Astrocyte (in vitro differentiated cells and primary cell): ENCODE measurements around the gene KRTAP4-1. TPM values are rescaled to one million over a fixed set of nuclear protein-coding genes. Genes with fewer than 3 reads are reported as not detected.

Source experiments
- DNase-seq: peaks from one replicate; pipeline ENCODE4 v3.0.0-alpha.2; 2010; ENCODE audit warnings: low read depth
- FAIRE-seq: peaks from 2 replicates; lab custom pipeline; 2011; peaks lifted over from hg19 to GRCh38; lab: Jason Lieb, UNC
- H2AFZ ChIP-seq: 2 replicates; pipeline ENCODE4 v1.6.0; 2012; ENCODE audit warnings: low read depth, low read length, inconsistent platforms
- H3K27ac ChIP-seq: 2 replicates; pipeline ENCODE4 v1.5.1; 2011; ENCODE audit warnings: low read depth, low read length, inconsistent platforms
- H3K27me3 ChIP-seq: 2 replicates; pipeline ENCODE4 v1.6.0; 2011; ENCODE audit warnings: low read length, inconsistent platforms; ENCODE audit not compliant: insufficient read depth
- H3K36me3 ChIP-seq: 2 replicates; pipeline ENCODE4 v1.5.1; 2011; ENCODE audit warnings: low read length, inconsistent platforms; ENCODE audit not compliant: insufficient read depth
- H3K4me1 ChIP-seq: 2 replicates; pipeline ENCODE4 v1.5.1; 2011; ENCODE audit warnings: low read length, inconsistent platforms; ENCODE audit not compliant: insufficient read depth
- H3K4me2 ChIP-seq: 2 replicates; pipeline ENCODE4 v1.6.0; 2012; ENCODE audit warnings: low read length, inconsistent platforms
- H3K4me3 ChIP-seq: 2 replicates; pipeline ENCODE4 v1.5.1; 2011; ENCODE audit warnings: low read depth, mild to moderate bottlenecking, low read length, inconsistent platforms; ENCODE audit not compliant: insufficient read depth
- H3K79me2 ChIP-seq: 2 replicates; pipeline ENCODE4 v1.6.0; 2012; ENCODE audit warnings: mild to moderate bottlenecking, low read length, inconsistent platforms; ENCODE audit not compliant: insufficient read depth
- H3K9ac ChIP-seq: 2 replicates; pipeline ENCODE4 v1.6.0; 2012; ENCODE audit warnings: mild to moderate bottlenecking, low read length, inconsistent platforms
- H3K9me3 ChIP-seq: 2 replicates; pipeline ENCODE4 v1.5.1; 2012; ENCODE audit warnings: low read depth, mild to moderate bottlenecking, low read length, inconsistent platforms; ENCODE audit not compliant: insufficient read depth
- H4K20me1 ChIP-seq: 2 replicates; pipeline ENCODE4 v1.6.0; 2012; ENCODE audit warnings: low read length, inconsistent platforms; ENCODE audit not compliant: insufficient read depth
- H3K27ac Mint-ChIP-seq: one replicate; pipeline ENCODE4 v1.8.0; 2021; ENCODE audit warnings: mild to moderate bottlenecking, mixed read lengths; ENCODE audit not compliant: unreplicated experiment
- H3K27me3 Mint-ChIP-seq: one replicate; pipeline ENCODE4 v1.8.0; 2021; ENCODE audit warnings: low read depth, mixed read lengths; ENCODE audit not compliant: unreplicated experiment
- H3K36me3 Mint-ChIP-seq: one replicate; pipeline ENCODE4 v1.8.0; 2021; ENCODE audit warnings: low read depth, mixed read lengths; ENCODE audit not compliant: unreplicated experiment
- H3K4me1 Mint-ChIP-seq: one replicate; pipeline ENCODE4 v1.8.0; 2021; ENCODE audit warnings: low read depth, mixed read lengths; ENCODE audit not compliant: unreplicated experiment
- H3K4me3 Mint-ChIP-seq: one replicate; pipeline ENCODE4 v1.8.0; 2021; ENCODE audit warnings: mild to moderate bottlenecking, moderate library complexity, mixed read lengths; ENCODE audit not compliant: unreplicated experiment
- H3K9me3 Mint-ChIP-seq: one replicate; pipeline ENCODE4 v1.8.0; 2021; ENCODE audit warnings: mild to moderate bottlenecking, mixed read lengths; ENCODE audit not compliant: unreplicated experiment
- CTCF ChIP-seq: IDR thresholded peaks from 2 replicates; pipeline ENCODE4 v1.5.1; 2011; ENCODE audit warnings: low read depth, mild to moderate bottlenecking, inconsistent platforms, low read length, moderate library complexity; ENCODE audit not compliant: insufficient read depth
- EZH2 ChIP-seq: IDR thresholded peaks from 2 replicates; pipeline ENCODE4 v1.6.1; 2012; ENCODE audit warnings: mild to moderate bottlenecking, low read length, inconsistent platforms; ENCODE audit not compliant: insufficient read depth
- total RNA-seq: library from RNA; stranded (reverse); gene quantifications from 2 replicates; pipeline ENCODE4 v1.2.1, GENCODE V29; 2021

Gene KRTAP4-1
- total RNA-seq, 1 donor from 2014 or later: not detected

DNA sequence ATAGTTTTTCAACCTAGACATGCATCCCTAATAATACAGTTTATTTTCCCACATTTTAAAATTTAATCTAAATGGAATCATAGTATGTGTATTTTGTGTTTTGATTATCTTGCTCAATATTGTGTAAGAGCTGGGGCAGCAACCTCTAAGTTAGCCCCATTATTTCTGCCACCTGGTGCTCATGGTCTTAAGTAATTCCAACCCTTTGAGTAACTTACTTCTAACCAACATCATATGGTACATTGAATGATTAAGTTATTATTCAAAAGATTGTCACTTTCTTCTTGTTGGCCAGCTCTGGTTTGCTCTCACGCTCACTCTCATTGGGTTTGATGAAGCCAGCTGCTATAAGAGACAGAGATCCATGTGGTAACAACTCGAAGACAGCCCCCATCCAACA is 12.8 kb downstream of the KRTAP4-1 start:
- TF ChIP-seq EZH2 (no peak), CTCF (no peak)
- H3K27me3 ChIP-seq: no peaks in the 10 kb centered on the region
- H3K4me1 Mint-ChIP-seq: no peaks in the 10 kb centered on the region
- no peaks in the 10 kb centered on the region for H4K20me1 ChIP-seq
- DNase-seq: peak; percentile 8
- H3K4me3 ChIP-seq: no peak overlapping the region
- no peaks in the 10 kb centered on the region for H3K79me2 ChIP-seq
- H3K4me3 Mint-ChIP-seq: no peak overlapping the region
- H3K36me3 ChIP-seq: no peaks in the 10 kb centered on the region
- no peak overlapping the region for H3K27ac Mint-ChIP-seq
- no peak overlapping the region for H3K27ac ChIP-seq
- peaks cover 6% of the 10 kb centered on the region for H3K9me3 Mint-ChIP-seq
- H3K36me3 Mint-ChIP-seq: peaks cover 2% of the 10 kb centered on the region
- no peak overlapping the region for H2AFZ ChIP-seq
- H3K27me3 Mint-ChIP-seq: peaks cover 14% of the 10 kb centered on the region
- FAIRE-seq: no peak
- no peaks in the 10 kb centered on the region for H3K4me1 ChIP-seq
- H3K9me3 ChIP-seq: no peaks in the 10 kb centered on the region
- H3K4me2 ChIP-seq: no peak overlapping the region
- no peak overlapping the region for H3K9ac ChIP-seq

DNA sequence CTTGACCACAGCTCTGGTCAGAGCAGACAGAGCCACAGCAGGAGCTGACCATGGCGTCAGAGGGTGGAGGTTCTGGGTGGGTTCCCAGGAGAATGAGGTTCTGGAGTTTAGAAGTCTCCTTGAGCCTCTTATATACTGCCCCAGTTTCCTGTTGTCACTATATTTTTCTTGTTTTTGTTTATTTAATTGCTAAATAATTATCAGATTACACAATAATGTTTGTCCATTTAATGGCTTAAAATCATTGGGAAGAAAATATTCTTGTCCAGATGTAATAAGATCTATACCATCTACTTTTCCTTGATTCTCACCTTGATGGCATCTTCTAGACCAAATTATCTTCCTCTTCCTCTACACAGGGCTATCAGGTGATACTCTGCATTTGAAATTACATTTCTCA is 16.6 kb downstream of the KRTAP4-1 start, which contains the start of gene KRTAP4-3:
Gene KRTAP4-3 (minus strand): TSS at position 101 of the 400 bp plus-strand sequence. CDS start 49 bp downstream, at position 52.
- no peak within 1 kb of the TSS for H3K27ac Mint-ChIP-seq
- no peak for TF ChIP-seq EZH2
- TF ChIP-seq CTCF: no peak
- FAIRE-seq: no peak

DNA sequence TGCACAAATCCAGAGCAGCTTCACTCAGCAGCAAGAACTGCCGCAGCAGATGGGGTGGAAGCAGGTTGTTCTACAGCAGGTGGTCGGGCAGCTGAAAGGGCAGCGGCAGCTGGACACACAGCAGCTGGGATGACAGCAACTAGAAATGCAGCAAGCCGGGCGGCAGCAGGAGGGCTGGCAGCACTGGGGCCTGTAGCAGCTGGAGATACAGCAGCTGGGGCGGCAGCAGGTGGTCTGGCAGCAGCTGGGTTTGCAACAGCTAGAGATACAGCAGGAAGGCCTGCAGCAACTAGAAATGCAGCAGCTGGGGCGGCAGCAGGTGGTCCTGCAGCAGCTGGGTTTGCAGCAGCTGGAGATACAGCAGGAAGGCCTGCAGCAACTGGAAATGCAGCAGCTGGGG is 17.1 kb downstream of the KRTAP4-1 start:
- Mint-ChIP-seq H3K9me3 (peaks cover 2% of the 10 kb centered on the region), H3K4me3 (no peak overlapping the region), H3K27me3 (peaks cover 7% of the 10 kb centered on the region), H3K27ac (no peak overlapping the region), H3K36me3 (peaks cover 2% of the 10 kb centered on the region), H3K4me1 (no peaks in the 10 kb centered on the region)
- no peak overlapping the region for H3K27ac ChIP-seq
- H3K4me3 ChIP-seq: no peak overlapping the region
- H3K9ac ChIP-seq: no peak overlapping the region
- TF ChIP-seq CTCF (no peak), EZH2 (no peak)
- DNase-seq: no peak
- H2AFZ ChIP-seq: no peak overlapping the region
- H4K20me1 ChIP-seq: no peaks in the 10 kb centered on the region
- H3K9me3 ChIP-seq: no peaks in the 10 kb centered on the region
- no peak overlapping the region for H3K4me2 ChIP-seq
- FAIRE-seq: no peak
- no peaks in the 10 kb centered on the region for H3K36me3 ChIP-seq
- H3K79me2 ChIP-seq: no peaks in the 10 kb centered on the region
- no peaks in the 10 kb centered on the region for H3K4me1 ChIP-seq
- H3K27me3 ChIP-seq: no peaks in the 10 kb centered on the region

More for the DNA sequence above, 16.6 kb downstream of the KRTAP4-1 start, which contains the start of gene KRTAP4-3:
- Histone ChIP-seq H3K79me2 (no peaks in the 10 kb centered on the region), H3K36me3 (no peaks in the 10 kb centered on the region), H3K4me1 (no peaks in the 10 kb centered on the region), H4K20me1 (no peaks in the 10 kb centered on the region), H2AFZ (no peak within 1 kb of the TSS), H3K27ac (no peak within 1 kb of the TSS), H3K4me3 (no peak within 1 kb of the TSS), H3K9ac (no peak within 1 kb of the TSS), H3K9me3 (no peaks in the 10 kb centered on the region), H3K4me2 (no peak within 1 kb of the TSS), H3K27me3 (no peaks in the 10 kb centered on the region)
- H3K27me3 Mint-ChIP-seq: peaks cover 7% of the 10 kb centered on the region
- no peaks in the 10 kb centered on the region for H3K4me1 Mint-ChIP-seq
- no peak within 1 kb of the TSS for H3K4me3 Mint-ChIP-seq
- H3K9me3 Mint-ChIP-seq: peaks cover 2% of the 10 kb centered on the region
- H3K36me3 Mint-ChIP-seq: peaks cover 2% of the 10 kb centered on the region
- no peak for DNase-seq
